ENCODE results near the gene GPR150. TPM values are rescaled to one million over a fixed set of nuclear protein-coding genes. Genes with fewer than 3 reads are reported as not detected.

GPR150 gene
- total and polyA plus RNA-seq, 2 of the 4 experiments (the other 2 are of a cell fraction): under 0.01 to 0.10 TPM

DNA sequence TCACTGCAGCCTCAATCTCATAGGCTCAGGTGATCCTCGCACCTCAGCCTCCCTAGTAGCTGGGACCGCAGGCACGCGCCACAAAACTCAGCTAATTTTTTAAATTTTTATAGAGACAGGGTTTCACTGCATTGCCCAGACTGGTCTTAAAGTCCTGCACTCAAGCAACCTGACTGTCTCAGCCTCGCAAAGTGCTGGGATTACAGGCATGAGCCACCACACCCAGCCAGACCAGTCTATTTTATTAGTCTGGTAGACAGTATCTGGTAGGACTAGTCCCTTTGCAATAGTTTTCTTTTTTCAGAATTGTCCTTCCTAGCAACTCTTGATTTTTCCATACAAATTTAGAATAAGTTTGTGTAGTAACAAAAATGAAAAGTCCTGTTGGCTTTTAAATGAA is 14.1 kb upstream of the GPR150 start:
- POLR2A ChIA-PET (ENCODE audit: unreplicated experiment): no interaction called here
- H3K4me2 ChIP-seq (ENCODE audit: low read depth, low read length): no peak overlapping the region
- H2BK15ac ChIP-seq (ENCODE audit: low read depth, low read length): no peak overlapping the region
- H2AK5ac ChIP-seq (ENCODE audit: low read depth, low read length): no peak overlapping the region
- no TSS peak for BruUV-seq (replicated peaks)
- no peak overlapping the region for H3K4ac ChIP-seq (ENCODE audit: low read depth, low read length)
- CTCF ChIA-PET: no interaction called here
- DNase-seq (no peak), ATAC-seq (ENCODE audit: low read depth) (no peak)
- no peak overlapping the region for H2AK9ac ChIP-seq (replicated peaks; ENCODE audit: low read depth, low read length, poor library complexity)
- no CpG with 5 or more reads among the region's 5 CpGs for WGBS, 2 experiments (ENCODE audit: extremely low coverage in 2 of 2, insufficient read length in 1 of 2)
- peaks cover 2% of the 10 kb centered on the region; the same call in 1 of the 2 replicates for H3K36me3 ChIP-seq (ENCODE audit: control insufficient read depth, insufficient read depth, low read length)
- H3K9ac ChIP-seq (ENCODE audit: low read depth, low read length): no peak overlapping the region
- no peak overlapping the region for H3K23ac ChIP-seq (ENCODE audit: low read depth, low read length)
- H2AFZ ChIP-seq (replicated peaks; ENCODE audit: low read length, poor library complexity): no peak overlapping the region
- H3K56ac ChIP-seq (ENCODE audit: extremely low read depth, insufficient read depth, low read length): no peak overlapping the region
- H4K5ac ChIP-seq (ENCODE audit: low read depth, low read length): no peak overlapping the region
- H3K9me3 ChIP-seq (ENCODE audit: control insufficient read depth, insufficient read depth, low read length): no peaks in the 10 kb centered on the region
- H2BK20ac ChIP-seq (ENCODE audit: low read depth, low read length): no peak overlapping the region
- H2BK5ac ChIP-seq (ENCODE audit: low read depth, low read length, poor library complexity, severe bottlenecking): no peak overlapping the region
- peaks cover 7 to 13% of the 10 kb centered on the region in 2 experiments; a peak in 3 of 4 replicates for H3K79me1 ChIP-seq (ENCODE audit: low read depth in 1 of 2, low read length in 2 of 2)
- no peaks in the 10 kb centered on the region for H4K20me1 ChIP-seq (ENCODE audit: insufficient read depth, low read length)
- intact Hi-C loops (cut with micrococcal nuclease): no loop called here
- no peak overlapping the region for H2BK120ac ChIP-seq (ENCODE audit: low read depth, low read length)
- H4K91ac ChIP-seq (ENCODE audit: insufficient read depth, low read depth, low read length): no peak overlapping the region
- H3K4me1 ChIP-seq (ENCODE audit: control insufficient read depth, insufficient read depth, low read length): peaks cover 3% of the 10 kb centered on the region; the same call in 1 of the 2 replicates
- H3K27me3 ChIP-seq (ENCODE audit: control insufficient read depth, insufficient read depth, low read length): no peaks in the 10 kb centered on the region
- no peak overlapping the region for H4K8ac ChIP-seq (ENCODE audit: low read depth in 2 of 2, low read length in 2 of 2)
- TF ChIP-seq CEBPB (IDR thresholded peaks at IDR 0.05; ENCODE audit: low read depth, low read length): no peak
- TF ChIP-seq MAFK (IDR thresholded peaks at IDR 0.05; ENCODE audit: low read depth, low read length): no peak
- no peak for TF ChIP-seq SMC3 (IDR thresholded peaks at IDR 0.05; ENCODE audit: low read depth, low read length)
- no peak for TF ChIP-seq POLR2A (IDR thresholded peaks at IDR 0.05; ENCODE audit: low read depth, low read length)
- TF ChIP-seq RCOR1 (IDR thresholded peaks at IDR 0.05; ENCODE audit: insufficient replicate concordance, low read length): no peak
- no peak for TF ChIP-seq MXI1 (IDR thresholded peaks at IDR 0.05; ENCODE audit: borderline replicate concordance, low read depth, low read length)
- TF ChIP-seq MAZ (IDR thresholded peaks at IDR 0.05; ENCODE audit: borderline replicate concordance, low read depth, low read length): no peak
- TF ChIP-seq BHLHE40 (IDR thresholded peaks at IDR 0.05; ENCODE audit: low read depth, low read length): no peak
- H3K18ac ChIP-seq (ENCODE audit: low read depth, low read length): no peak overlapping the region
- in situ Hi-C loops (cut with MboI; ENCODE audit: low sequenced_read_pairs): no loop called here
- dilution Hi-C loops (cut with HindIII; ENCODE audit: low sequenced_read_pairs, unreplicated experiment): no loop called here
- no peak overlapping the region for H3K27ac ChIP-seq (ENCODE audit: insufficient read depth, low read length)
- no peak overlapping the region for H3K4me3 ChIP-seq (ENCODE audit: insufficient read depth, low read depth, low read length)
- no peak overlapping the region for H3K14ac ChIP-seq (replicated peaks; ENCODE audit: low read depth, low read length)
- peaks cover 5% of the 10 kb centered on the region; the same call in 1 of the 2 replicates for H3K9me1 ChIP-seq (ENCODE audit: insufficient read depth, low read length)

All from IMR-90 (cell line).